Ovary (tissue), 3 donors: Measurements from ENCODE around the gene LRRC8C.

Experiments
- CTCF ChIP-seq, 3 donors: fragments of 450-650 bp in 2 of 3; fragments of 200-600 bp in 1 of 3; IDR thresholded peaks; one replicate each; pipeline versions ENCODE4 v1.5.1 to v1.8.0; 2016 to 2022; ENCODE audit warnings: antibody characterized with exemption in 3 of 3, mild to moderate bottlenecking in 1 of 3
- EP300 ChIP-seq: sonication (generic); formaldehyde crosslinking; IDR thresholded peaks from one replicate; pipeline ENCODE4 v1.6.1; 2017; ENCODE audit warnings: antibody characterized with exemption
- POLR2A ChIP-seq: fragments of 450-650 bp; IDR thresholded peaks from one replicate; pipeline ENCODE4 v1.6.1; 2017; ENCODE audit warnings: antibody characterized with exemption, mild to moderate bottlenecking, moderate library complexity
- donor health status: DM: no; HTN: no; CAD: no.

GRCh38 chr1:89724369-89725010 lies 91.6 kb downstream of the LRRC8C start:
- TF ChIP-seq EP300 (no peak), CTCF (IDR thresholded peaks at IDR 0.05) (no peak), POLR2A (no peak)
